B cell (primary cell): ENCODE results near the gene PHC2. TPM values are rescaled to one million over a fixed set of nuclear protein-coding genes. Genes with fewer than 3 reads are reported as not detected.

Experiments used
- ATAC-seq: fragments of 200-7000 bp; cut with Tn5 transposase; one replicate; pipeline ENCODE4 v1.10.0; 2021; ENCODE audit warnings: low read depth, mild to moderate bottlenecking, moderate number of reproducible peaks, moderate library complexity
- CTCF ChIA-PET: fragments of 350-600 bp; sonication (Branson Sonifier 250); formaldehyde crosslinking; loops from one replicate; lab custom pipeline; 2021; ENCODE audit warnings: antibody characterized with exemption, inconsistent platforms; lab: Charles Lee
- POLR2A ChIA-PET: fragments of 350-600 bp; sonication (Branson Sonifier 250); formaldehyde crosslinking; loops from one replicate; lab custom pipeline; 2021; ENCODE audit warnings: antibody characterized with exemption; lab: Charles Lee
- DNase-seq: peaks from one replicate; pipeline ENCODE4 v3.0.0; 2013
- H2AFZ ChIP-seq: 2 replicates; pipeline ENCODE4 v1.6.1; 2012; ENCODE audit warnings: mild to moderate bottlenecking, low read depth, low read length; ENCODE audit not compliant: insufficient read depth, poor library complexity, severe bottlenecking
- H3K27ac ChIP-seq, 2 donors: 1 replicate in 1 of 2; 2 replicates in 1 of 2; pipeline ENCODE4 v1.5.1; 2012 to 2013; ENCODE audit warnings: low read length in 2 of 2, mild to moderate bottlenecking in 2 of 2, moderate library complexity in 1 of 2
- H3K27me3 ChIP-seq, 4 experiments: fragments of 200-600 bp in 1 of 4; sonication (generic) in 1 of 4; replicated peaks in 1 of 4; 1 replicate in 2 of 4; 2 replicates in 2 of 4; pipeline versions ENCODE4 v1.6.1 to v1.7.0; 2013 to 2016; ENCODE audit warnings: low read length in 3 of 4, mild to moderate bottlenecking in 2 of 4, mixed read lengths in 1 of 4, moderate library complexity in 1 of 4; ENCODE audit not compliant: insufficient read depth in 4 of 4, control insufficient read depth in 3 of 4; ENCODE audit errors: control extremely low read depth in 1 of 4
- H3K36me3 ChIP-seq, 2 experiments: replicated peaks in 1 of 2; 1 replicate in 1 of 2; 2 replicates in 1 of 2; pipeline versions ENCODE4 v1.6.1 to v1.7.1; 2013; ENCODE audit warnings: low read length in 1 of 2; ENCODE audit not compliant: insufficient read depth in 2 of 2, control insufficient read depth in 1 of 2; ENCODE audit errors: control extremely low read depth in 1 of 2, extremely low read depth in 1 of 2
- H3K4me1 ChIP-seq, 2 donors: fragments of 200-600 bp in 1 of 2; sonication (generic) in 1 of 2; 1 replicate in 1 of 2; 2 replicates in 1 of 2; pipeline versions ENCODE4 v1.5.1 to v1.6.1; 2013 to 2017; ENCODE audit warnings: low read length in 2 of 2; ENCODE audit not compliant: control insufficient read depth in 2 of 2, insufficient read depth in 2 of 2
- H3K4me2 ChIP-seq: replicated peaks from 2 replicates; pipeline ENCODE3; 2012; ENCODE audit warnings: mild to moderate bottlenecking, low read depth, low read length; ENCODE audit not compliant: poor library complexity, severe bottlenecking
- H3K4me3 ChIP-seq, 5 experiments: fragments of 200-600 bp in 1 of 5; sonication (generic) in 1 of 5; 1 replicate in 3 of 5; 2 replicates in 2 of 5; pipeline versions ENCODE4 v1.5.1 to v1.7.0; 2011 to 2016; ENCODE audit warnings: low read length in 4 of 5, mild to moderate bottlenecking in 4 of 5, low read depth in 2 of 5, control low read depth in 1 of 5, moderate library complexity in 1 of 5; ENCODE audit not compliant: insufficient read depth in 1 of 5; ENCODE audit errors: control extremely low read depth in 1 of 5, extremely low read depth in 1 of 5
- H3K79me2 ChIP-seq: fragments of 200-600 bp; sonication (generic); one replicate; pipeline ENCODE4 v1.6.0; 2016; ENCODE audit warnings: low read length; ENCODE audit not compliant: control insufficient read depth, insufficient read depth
- H3K9ac ChIP-seq: fragments of 200-600 bp; sonication (generic); 2 replicates; pipeline ENCODE4 v1.6.1; 2017; ENCODE audit warnings: mild to moderate bottlenecking, low read length, moderate library complexity
- H3K9me3 ChIP-seq, 3 donors: one replicate each; pipeline versions ENCODE4 v1.6.1 to v1.7.1; 2013; ENCODE audit warnings: low read length in 2 of 3; ENCODE audit not compliant: control insufficient read depth in 2 of 3, insufficient read depth in 1 of 3; ENCODE audit errors: control extremely low read depth in 1 of 3
- H4K20me1 ChIP-seq: 2 replicates; pipeline ENCODE4 v1.6.0; 2012; ENCODE audit warnings: mild to moderate bottlenecking, low read length; ENCODE audit not compliant: insufficient read depth, control insufficient read depth, poor library complexity, severe bottlenecking
- H3K27ac Mint-ChIP-seq: one replicate; pipeline ENCODE4 v1.8.0; 2021; ENCODE audit warnings: mixed read lengths
- H3K27me3 Mint-ChIP-seq: one replicate; pipeline ENCODE4 v1.8.0; 2021; ENCODE audit warnings: mixed read lengths
- H3K4me1 Mint-ChIP-seq: one replicate; pipeline ENCODE4 v1.8.0; 2021; ENCODE audit warnings: mixed read lengths
- H3K4me3 Mint-ChIP-seq: one replicate; pipeline ENCODE4 v1.8.0; 2021; ENCODE audit warnings: mixed read lengths
- H3K9me3 Mint-ChIP-seq: one replicate; pipeline ENCODE4 v1.8.0; 2022; ENCODE audit warnings: mixed read lengths; ENCODE audit not compliant: insufficient read depth
- EZH2 ChIP-seq: IDR thresholded peaks from 2 replicates; pipeline ENCODE4 v1.6.1; 2012; ENCODE audit warnings: borderline replicate concordance, low read depth, mild to moderate bottlenecking, moderate library complexity, low read length; ENCODE audit not compliant: insufficient read depth, poor library complexity, severe bottlenecking
- WGBS: methylation state at CpG from one replicate; pipeline ENCODE4 v1.1.5; 2013; ENCODE audit warnings: missing lambda C conversion rate; ENCODE audit not compliant: insufficient coverage; 5-methylcytosine and 5-hydroxymethylcytosine counted together
- intact Hi-C: fragments of 100-400 bp; cut with micrococcal nuclease; formaldehyde crosslinking; loops from one replicate; pipeline ENCODE4 v1.10.0; 2022
- polyA plus RNA-seq: library from polyadenylated mRNA; depleted of rRNA; stranded (reverse); fragments of >200 nt; gene quantifications from 2 replicates; pipeline ENCODE4 v1.2.3, GENCODE V29; 2012
- total RNA-seq, 2 donors: library from RNA; stranded (reverse); fragments of 120-200 nt in 1 of 2; gene quantifications; 1 replicate in 1 of 2; 2 replicates in 1 of 2; pipeline versions ENCODE4 v1.2.3 to v1.2.4, GENCODE V29; 2013 to 2022
- TF ChIP-seq, protein P1 (sequence below): fragments of 200-600 bp; IDR thresholded peaks from one replicate; pipeline ENCODE4 v1.8.0; 2022; ENCODE audit warnings: antibody characterized with exemption, mild to moderate bottlenecking

PHC2 gene
- total and polyA plus RNA-seq, 2 donors (not counting 1 experiment from before 2014, with no cell fraction given): 23.1 to 23.4 TPM

DNA sequence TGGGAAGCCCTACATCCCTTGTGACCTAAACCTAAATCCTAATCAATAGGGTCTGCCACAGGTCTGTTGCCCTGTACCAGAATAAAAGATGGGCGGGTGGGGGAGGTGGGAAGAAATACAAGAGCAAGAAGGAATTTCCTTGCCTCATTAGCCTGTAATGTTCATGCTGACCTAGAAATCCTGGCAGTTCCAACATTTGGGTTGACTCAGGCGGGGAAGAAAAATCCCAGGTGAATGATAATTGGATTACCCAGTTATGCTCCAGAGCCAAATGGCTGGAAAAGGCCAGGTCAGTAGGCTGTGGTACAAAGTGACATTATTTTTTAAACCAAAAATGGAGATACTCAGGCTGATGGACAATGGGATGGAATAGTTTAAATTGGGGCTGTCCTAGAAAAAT is 82.7 kb downstream of the PHC2 start:
- TF ChIP-seq EZH2: no peak
- TF ChIP-seq, protein P1, sequence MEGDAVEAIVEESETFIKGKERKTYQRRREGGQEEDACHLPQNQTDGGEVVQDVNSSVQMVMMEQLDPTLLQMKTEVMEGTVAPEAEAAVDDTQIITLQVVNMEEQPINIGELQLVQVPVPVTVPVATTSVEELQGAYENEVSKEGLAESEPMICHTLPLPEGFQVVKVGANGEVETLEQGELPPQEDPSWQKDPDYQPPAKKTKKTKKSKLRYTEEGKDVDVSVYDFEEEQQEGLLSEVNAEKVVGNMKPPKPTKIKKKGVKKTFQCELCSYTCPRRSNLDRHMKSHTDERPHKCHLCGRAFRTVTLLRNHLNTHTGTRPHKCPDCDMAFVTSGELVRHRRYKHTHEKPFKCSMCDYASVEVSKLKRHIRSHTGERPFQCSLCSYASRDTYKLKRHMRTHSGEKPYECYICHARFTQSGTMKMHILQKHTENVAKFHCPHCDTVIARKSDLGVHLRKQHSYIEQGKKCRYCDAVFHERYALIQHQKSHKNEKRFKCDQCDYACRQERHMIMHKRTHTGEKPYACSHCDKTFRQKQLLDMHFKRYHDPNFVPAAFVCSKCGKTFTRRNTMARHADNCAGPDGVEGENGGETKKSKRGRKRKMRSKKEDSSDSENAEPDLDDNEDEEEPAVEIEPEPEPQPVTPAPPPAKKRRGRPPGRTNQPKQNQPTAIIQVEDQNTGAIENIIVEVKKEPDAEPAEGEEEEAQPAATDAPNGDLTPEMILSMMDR: no peak
- no peak overlapping the region for H2AFZ ChIP-seq
- peaks cover 51% of the 10 kb centered on the region for H3K79me2 ChIP-seq
- Mint-ChIP-seq H3K9me3 (no peaks in the 10 kb centered on the region), H3K27ac (peak overlapping the region; percentile 89), H3K4me3 (peak overlapping the region; percentile 92), H3K4me1 (peaks cover 37% of the 10 kb centered on the region), H3K27me3 (no peaks in the 10 kb centered on the region)
- intact Hi-C loops: no loop called here
- no peaks in the 10 kb centered on the region for H3K9me3 ChIP-seq
- H3K9ac ChIP-seq: no peak overlapping the region
- POLR2A ChIA-PET: no interaction called here
- DNase-seq (no peak), ATAC-seq (no peak)
- peaks cover 16 to 20% of the 10 kb centered on the region in 2 donors for H3K4me1 ChIP-seq
- H3K27me3 ChIP-seq: peaks cover 0 to 3% (median 0%) of the 10 kb centered on the region in 4 experiments
- no peak overlapping the region for H3K27ac ChIP-seq
- CTCF ChIA-PET: interaction anchor here (0.6 to 1.2 kb wide), 3 partner anchors 38 to 221 kb away, joined by 3 to 5 read pairs (median 3); no protein-coding TSS in a partner anchor
- H4K20me1 ChIP-seq: peaks cover 31% of the 10 kb centered on the region
- peak overlapping the region in 3 of 5 experiments; percentile 58 to 92 (median 79) for H3K4me3 ChIP-seq
- H3K4me2 ChIP-seq: peak overlapping the region; percentile 94
- WGBS: 90% methylated on average over 2 of the region's 2 CpGs
- H3K36me3 ChIP-seq: peaks cover 0 to 2% of the 10 kb centered on the region in 2 experiments

DNA sequence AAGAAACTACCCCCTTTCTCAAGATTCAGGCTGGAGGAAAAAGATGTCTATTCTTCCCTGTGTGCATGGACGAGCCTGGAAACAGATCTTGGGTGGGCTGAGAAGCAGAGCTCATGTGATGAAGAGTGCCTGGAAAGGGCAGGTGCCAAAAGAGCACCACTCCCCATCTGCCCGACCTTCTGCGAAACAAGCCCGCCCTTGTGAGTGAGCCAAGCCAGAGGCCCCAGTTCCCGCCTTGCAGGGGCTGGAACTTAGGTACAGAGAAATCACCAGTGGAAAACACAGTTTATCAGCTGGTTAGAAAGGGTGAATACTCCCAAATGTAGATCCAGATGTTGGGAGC is 83.3 kb downstream of the PHC2 start:
- ATAC-seq (no peak), DNase-seq (no peak)
- no peak overlapping the region for H3K9ac ChIP-seq
- Mint-ChIP-seq H3K27me3 (no peaks in the 10 kb centered on the region), H3K4me3 (peak overlapping the region; percentile 55), H3K4me1 (peaks cover 39% of the 10 kb centered on the region), H3K27ac (no peak overlapping the region), H3K9me3 (no peaks in the 10 kb centered on the region)
- peaks cover 0 to 2% of the 10 kb centered on the region in 2 experiments for H3K36me3 ChIP-seq
- H3K4me3 ChIP-seq: peak overlapping the region in 1 of 5 experiments; percentile 92
- H3K27me3 ChIP-seq: peaks cover 0 to 3% (median 0%) of the 10 kb centered on the region in 4 experiments
- ChIA-PET POLR2A (no interaction called here), CTCF (interaction anchor here (0.6 to 1.2 kb wide), 2 partner anchors 38 to 52 kb away, joined by 3 to 5 read pairs; no protein-coding TSS in a partner anchor)
- intact Hi-C loops: no loop called here
- no peak overlapping the region for H2AFZ ChIP-seq
- H3K27ac ChIP-seq: no peak overlapping the region
- H4K20me1 ChIP-seq: peaks cover 36% of the 10 kb centered on the region
- no CpG with 5 or more reads among the region's 5 CpGs for WGBS
- TF ChIP-seq, protein P1: no peak
- no peak for TF ChIP-seq EZH2
- peaks cover 18 to 24% of the 10 kb centered on the region in 2 donors for H3K4me1 ChIP-seq
- peak overlapping the region; percentile 94 for H3K4me2 ChIP-seq
- no peaks in the 10 kb centered on the region for H3K9me3 ChIP-seq
- peaks cover 56% of the 10 kb centered on the region for H3K79me2 ChIP-seq
